Activated CD8-positive, alpha-beta T cell treated with anti-CD3 and anti-CD28 coated beads for 36 hours (primary cell): Measurements from ENCODE around the gene SCFD1. TPM values are rescaled to one million over a fixed set of nuclear protein-coding genes. Genes with fewer than 3 reads are reported as not detected.
A peak's percentile ranks its signal among the peaks of the same experiment; 100 is the strongest.
"Not testable (repeated sequence)": the region's sequence is repeated elsewhere in the genome, so short reads cannot be mapped to it uniquely, and the experiment has no call there.

Experiments used
- ATAC-seq: fragments of 200-7000 bp; cut with Tn5 transposase; one replicate; pipeline ENCODE4 v1.10.0; 2021; ENCODE audit warnings: mild to moderate bottlenecking, moderate library complexity
- CTCF ChIA-PET: fragments of 350-600 bp; sonication (Branson Sonifier 250); formaldehyde crosslinking; loops from one replicate; lab custom pipeline; 2021; ENCODE audit warnings: antibody characterized with exemption; lab: Charles Lee
- POLR2A ChIA-PET: fragments of 350-600 bp; sonication (Branson Sonifier 250); formaldehyde crosslinking; loops from one replicate; lab custom pipeline; 2021; ENCODE audit warnings: antibody characterized with exemption; lab: Charles Lee
- DNase-seq: peaks from one replicate; pipeline ENCODE4 v3.0.0-alpha.2; 2020
- H3K27ac Mint-ChIP-seq: one replicate; pipeline ENCODE4 v1.8.0; 2021; ENCODE audit warnings: mild to moderate bottlenecking, mixed read lengths
- H3K27me3 Mint-ChIP-seq: one replicate; pipeline ENCODE4 v1.8.0; 2021; ENCODE audit warnings: mixed read lengths
- H3K36me3 Mint-ChIP-seq: one replicate; pipeline ENCODE4 v1.8.0; 2021; ENCODE audit warnings: low read depth, mixed read lengths
- H3K4me1 Mint-ChIP-seq: one replicate; pipeline ENCODE4 v1.8.0; 2021; ENCODE audit warnings: low read depth, mixed read lengths
- H3K4me3 Mint-ChIP-seq: one replicate; pipeline ENCODE4 v1.8.0; 2021; ENCODE audit warnings: mild to moderate bottlenecking, moderate library complexity, mixed read lengths
- H3K9me3 Mint-ChIP-seq: one replicate; pipeline ENCODE4 v1.8.0; 2021; ENCODE audit warnings: mixed read lengths
- intact Hi-C: fragments of 100-400 bp; cut with micrococcal nuclease; formaldehyde crosslinking; loops from one replicate; pipeline ENCODE4 v1.10.0; 2022
- total RNA-seq, 2 experiments: library from RNA; stranded (reverse); gene quantifications; one replicate each; pipeline ENCODE4 v1.2.3, GENCODE V29; 2021
- TF ChIP-seq, protein P1 (sequence below): fragments of 200-600 bp; IDR thresholded peaks from one replicate; pipeline ENCODE4 v1.8.0; 2022; ENCODE audit warnings: antibody characterized with exemption, mild to moderate bottlenecking

The SCFD1 gene
- total RNA-seq, 2 experiments from 2014 or later = 61.6 to 67.2 TPM

GRCh38 chr14:30624132-30624423 lies 2.0 kb downstream of the SCFD1 start:
- H3K9me3 Mint-ChIP-seq = no peaks in the 10 kb centered on the region
- no peak overlapping the region for H3K27ac Mint-ChIP-seq
- ChIA-PET CTCF (interaction anchor here (1.0 kb wide), 1 partner anchor 32 kb away, joined by 3 read pairs; no protein-coding TSS in a partner anchor), POLR2A (no interaction called here)
- DNase-seq = no peak
- H3K4me3 Mint-ChIP-seq = peak overlapping the region; percentile 5
- peaks cover 51% of the 10 kb centered on the region for H3K4me1 Mint-ChIP-seq
- no peak for ATAC-seq
- TF ChIP-seq, protein P1, sequence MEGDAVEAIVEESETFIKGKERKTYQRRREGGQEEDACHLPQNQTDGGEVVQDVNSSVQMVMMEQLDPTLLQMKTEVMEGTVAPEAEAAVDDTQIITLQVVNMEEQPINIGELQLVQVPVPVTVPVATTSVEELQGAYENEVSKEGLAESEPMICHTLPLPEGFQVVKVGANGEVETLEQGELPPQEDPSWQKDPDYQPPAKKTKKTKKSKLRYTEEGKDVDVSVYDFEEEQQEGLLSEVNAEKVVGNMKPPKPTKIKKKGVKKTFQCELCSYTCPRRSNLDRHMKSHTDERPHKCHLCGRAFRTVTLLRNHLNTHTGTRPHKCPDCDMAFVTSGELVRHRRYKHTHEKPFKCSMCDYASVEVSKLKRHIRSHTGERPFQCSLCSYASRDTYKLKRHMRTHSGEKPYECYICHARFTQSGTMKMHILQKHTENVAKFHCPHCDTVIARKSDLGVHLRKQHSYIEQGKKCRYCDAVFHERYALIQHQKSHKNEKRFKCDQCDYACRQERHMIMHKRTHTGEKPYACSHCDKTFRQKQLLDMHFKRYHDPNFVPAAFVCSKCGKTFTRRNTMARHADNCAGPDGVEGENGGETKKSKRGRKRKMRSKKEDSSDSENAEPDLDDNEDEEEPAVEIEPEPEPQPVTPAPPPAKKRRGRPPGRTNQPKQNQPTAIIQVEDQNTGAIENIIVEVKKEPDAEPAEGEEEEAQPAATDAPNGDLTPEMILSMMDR = no peak
- intact Hi-C loops = loop anchor here (5.0 kb wide), 1 partner anchor 67 kb away; the partner anchor contains the start of gene G2E3
- H3K27me3 Mint-ChIP-seq = no peaks in the 10 kb centered on the region
- peaks cover 19% of the 10 kb centered on the region for H3K36me3 Mint-ChIP-seq

DNA sequence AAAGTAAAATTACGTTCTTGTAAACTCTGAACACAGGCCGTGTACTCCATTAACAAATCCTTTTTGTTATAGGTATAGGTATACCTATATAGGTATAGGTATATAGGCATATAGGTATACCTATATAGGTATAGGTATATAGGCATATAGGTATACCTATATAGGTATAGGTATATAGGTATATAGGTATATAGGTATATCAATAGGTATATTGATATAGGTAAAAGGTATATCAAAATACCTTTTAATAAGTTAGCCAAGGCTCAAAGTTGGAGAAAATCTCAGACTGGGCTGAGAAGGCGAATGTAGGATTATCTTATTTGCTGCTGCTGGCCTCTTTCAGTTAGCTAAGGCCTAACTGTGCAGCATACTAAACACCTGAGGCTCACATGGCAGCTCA lies 3.4 kb downstream of the SCFD1 start:
- TF ChIP-seq, protein P1 = no peak
- ChIA-PET CTCF (interaction anchor here (0.8 kb wide), 1 partner anchor 126 kb away, joined by 3 read pairs; no protein-coding TSS in a partner anchor), POLR2A (no interaction called here)
- intact Hi-C loops = no loop called here
- no peaks in the 10 kb centered on the region for H3K27me3 Mint-ChIP-seq
- H3K4me1 Mint-ChIP-seq = peaks cover 44% of the 10 kb centered on the region
- H3K27ac Mint-ChIP-seq = no peak overlapping the region
- no peak for ATAC-seq
- DNase-seq = no peak
- H3K4me3 Mint-ChIP-seq = no peak overlapping the region
- no peaks in the 10 kb centered on the region for H3K9me3 Mint-ChIP-seq
- peaks cover 17% of the 10 kb centered on the region for H3K36me3 Mint-ChIP-seq

- Mint-ChIP-seq H3K4me1 (peaks cover 32% of the 10 kb centered on the region), H3K36me3 (peaks cover 18% of the 10 kb centered on the region)
- POLR2A ChIA-PET, H3K9me3 Mint-ChIP-seq, H3K27ac Mint-ChIP-seq, ATAC-seq, CTCF ChIA-PET, DNase-seq, intact Hi-C loops, H3K27me3 Mint-ChIP-seq, H3K4me3 Mint-ChIP-seq: not testable (repeated sequence)
Observed at GRCh38 chr14:30629432-30629831, 7.3 kb downstream of the SCFD1 start.

GRCh38 chr14:30630248-30630647 lies 8.1 kb downstream of the SCFD1 start:
- Mint-ChIP-seq H3K27me3 (no peaks in the 10 kb centered on the region), H3K4me3 (no peak overlapping the region), H3K36me3 (peaks cover 17% of the 10 kb centered on the region), H3K27ac (no peak overlapping the region), H3K4me1 (peaks cover 25% of the 10 kb centered on the region), H3K9me3 (no peaks in the 10 kb centered on the region)
- ChIA-PET POLR2A (interaction anchor here (0.7 kb wide), 1 partner anchor 71 kb away, joined by 3 read pairs; the partner anchor contains the start of gene G2E3), CTCF (no interaction called here)
- no peak for ATAC-seq
- TF ChIP-seq, protein P1 = no peak
- intact Hi-C loops = no loop called here
- DNase-seq = no peak

GRCh38 chr14:30632730-30633129 lies 10.6 kb downstream of the SCFD1 start:
- ATAC-seq (no peak), DNase-seq (no peak)
- intact Hi-C loops = no loop called here
- Mint-ChIP-seq H3K27me3 (no peaks in the 10 kb centered on the region), H3K27ac (no peak overlapping the region), H3K36me3 (peaks cover 19% of the 10 kb centered on the region), H3K9me3 (no peaks in the 10 kb centered on the region), H3K4me1 (peaks cover 11% of the 10 kb centered on the region), H3K4me3 (no peak overlapping the region)
- POLR2A ChIA-PET = interaction anchor here (1.4 kb wide), 1 partner anchor 10 kb away, joined by 3 read pairs; no protein-coding TSS in a partner anchor
- TF ChIP-seq, protein P1 = no peak
- CTCF ChIA-PET = interaction anchor here (1.0 kb wide), 1 partner anchor 24 kb away, joined by 3 read pairs; no protein-coding TSS in a partner anchor
